Keratinocyte (primary cell): ENCODE data around the gene POU3F1. TPM values are rescaled to one million over a fixed set of nuclear protein-coding genes. Genes with fewer than 3 reads are reported as not detected.

Experiments
- DNase-seq: peaks from one replicate; pipeline ENCODE4 v3.0.0-alpha.2; 2011; ENCODE audit warnings: low read depth, missing footprints, low spot score
- FAIRE-seq: peaks from 2 replicates; lab custom pipeline; 2011; peaks lifted over from hg19 to GRCh38; lab: Jason Lieb, UNC
- H2AFZ ChIP-seq: 2 replicates; pipeline ENCODE4 v1.6.0; 2012; ENCODE audit warnings: low read length, control low read depth, inconsistent platforms; ENCODE audit not compliant: control insufficient read depth
- H3K27ac ChIP-seq: 2 replicates; pipeline ENCODE4 v1.5.1; 2011; ENCODE audit warnings: low read length; ENCODE audit not compliant: control insufficient read depth, insufficient read depth
- H3K27me3 ChIP-seq: 3 replicates; pipeline ENCODE4 v1.6.0; 2011; ENCODE audit warnings: low read length; ENCODE audit not compliant: control insufficient read depth, insufficient read depth; ENCODE audit errors: extremely low read depth
- H3K36me3 ChIP-seq, 2 experiments: 2 replicates in 1 of 2; 3 replicates in 1 of 2; pipeline ENCODE4 v1.5.1; 2011; ENCODE audit warnings: low read length in 2 of 2, mild to moderate bottlenecking in 1 of 2; ENCODE audit not compliant: control insufficient read depth in 2 of 2, insufficient read depth in 2 of 2; ENCODE audit errors: extremely low read depth in 1 of 2
- H3K4me1 ChIP-seq: 3 replicates; pipeline ENCODE4 v1.5.1; 2011; ENCODE audit warnings: low read length; ENCODE audit not compliant: control insufficient read depth, insufficient read depth; ENCODE audit errors: extremely low read depth
- H3K4me2 ChIP-seq: 3 replicates; pipeline ENCODE4 v1.6.0; 2011; ENCODE audit warnings: low read depth, low read length; ENCODE audit not compliant: control insufficient read depth, insufficient read depth; ENCODE audit errors: extremely low read depth
- H3K4me3 ChIP-seq, 3 experiments: fragments of 200-600 bp in 1 of 3; sonication (generic) in 1 of 3; 2 replicates in 2 of 3; 3 replicates in 1 of 3; pipeline ENCODE4 v1.5.1; 2011 to 2016; ENCODE audit warnings: low read length in 3 of 3, mild to moderate bottlenecking in 3 of 3, control low read depth in 2 of 3, inconsistent platforms in 1 of 3, low read depth in 1 of 3, mixed read lengths in 1 of 3, mixed run types in 1 of 3, moderate library complexity in 1 of 3; ENCODE audit not compliant: control insufficient read depth in 2 of 3, insufficient read depth in 2 of 3; ENCODE audit errors: extremely low read depth in 1 of 3
- H3K79me2 ChIP-seq: 2 replicates; pipeline ENCODE4 v1.6.0; 2012; ENCODE audit warnings: low read length; ENCODE audit not compliant: control insufficient read depth, insufficient read depth
- H3K9ac ChIP-seq: 3 replicates; pipeline ENCODE4 v1.6.0; 2011; ENCODE audit warnings: low read length; ENCODE audit not compliant: control insufficient read depth, insufficient read depth; ENCODE audit errors: extremely low read depth
- H3K9me1 ChIP-seq: 3 replicates; pipeline ENCODE4 v1.6.0; 2011; ENCODE audit warnings: low read length; ENCODE audit not compliant: control insufficient read depth, insufficient read depth; ENCODE audit errors: extremely low read depth
- H3K9me3 ChIP-seq: 2 replicates; pipeline ENCODE4 v1.5.1; 2012; ENCODE audit warnings: low read depth, low read length; ENCODE audit not compliant: control insufficient read depth
- H4K20me1 ChIP-seq: 3 replicates; pipeline ENCODE4 v1.6.0; 2011; ENCODE audit warnings: low read length; ENCODE audit not compliant: control insufficient read depth, insufficient read depth; ENCODE audit errors: extremely low read depth
- CTCF ChIP-seq, 3 experiments: IDR thresholded peaks in 1 of 3; conservative IDR thresholded peaks in 1 of 3; optimal IDR thresholded peaks in 1 of 3; 2 replicates in 2 of 3; 3 replicates in 1 of 3; pipeline versions ENCODE3 to v1.5.1; 2011; ENCODE audit warnings: low read length in 3 of 3, mild to moderate bottlenecking in 3 of 3, moderate library complexity in 2 of 3, control low read depth in 1 of 3, inconsistent platforms in 1 of 3; ENCODE audit not compliant: insufficient read depth in 2 of 3; ENCODE audit errors: extremely low read depth in 1 of 3
- EZH2 ChIP-seq: IDR thresholded peaks from one replicate; pipeline ENCODE4 v1.6.1; 2012; ENCODE audit warnings: inconsistent platforms, mild to moderate bottlenecking, low read length, moderate library complexity
- dilution Hi-C: fragments of 300-500 bp; cut with MboI; formaldehyde crosslinking; loops from one replicate; pipeline ENCODE4 v1.7.0; 2020; ENCODE audit warnings: low sequenced_read_pairs; ENCODE audit not compliant: extremely low pct_ligation_motif_present
- polyA plus RNA-seq, 5 experiments: library from polyadenylated mRNA; depleted of rRNA in 3 of 5; stranded (reverse) in 3 of 5; stranded (forward) in 1 of 5; unstranded in 1 of 5; fragments of >200 nt; gene quantifications; 1 replicate in 1 of 5; 2 replicates in 3 of 5; 3 replicates in 1 of 5; pipeline versions ENCODE4 v1.2.1 to v1.2.3, GENCODE V29; 2011 to 2012; ENCODE audit warnings: missing spikeins in 2 of 5, low read depth in 1 of 5, low replicate concordance in 1 of 5

POU3F1 gene
- polyA plus RNA-seq, 1 donor (not counting 4 experiments of a cell fraction or from before 2014, with no cell fraction given): 0.59 TPM

DNA sequence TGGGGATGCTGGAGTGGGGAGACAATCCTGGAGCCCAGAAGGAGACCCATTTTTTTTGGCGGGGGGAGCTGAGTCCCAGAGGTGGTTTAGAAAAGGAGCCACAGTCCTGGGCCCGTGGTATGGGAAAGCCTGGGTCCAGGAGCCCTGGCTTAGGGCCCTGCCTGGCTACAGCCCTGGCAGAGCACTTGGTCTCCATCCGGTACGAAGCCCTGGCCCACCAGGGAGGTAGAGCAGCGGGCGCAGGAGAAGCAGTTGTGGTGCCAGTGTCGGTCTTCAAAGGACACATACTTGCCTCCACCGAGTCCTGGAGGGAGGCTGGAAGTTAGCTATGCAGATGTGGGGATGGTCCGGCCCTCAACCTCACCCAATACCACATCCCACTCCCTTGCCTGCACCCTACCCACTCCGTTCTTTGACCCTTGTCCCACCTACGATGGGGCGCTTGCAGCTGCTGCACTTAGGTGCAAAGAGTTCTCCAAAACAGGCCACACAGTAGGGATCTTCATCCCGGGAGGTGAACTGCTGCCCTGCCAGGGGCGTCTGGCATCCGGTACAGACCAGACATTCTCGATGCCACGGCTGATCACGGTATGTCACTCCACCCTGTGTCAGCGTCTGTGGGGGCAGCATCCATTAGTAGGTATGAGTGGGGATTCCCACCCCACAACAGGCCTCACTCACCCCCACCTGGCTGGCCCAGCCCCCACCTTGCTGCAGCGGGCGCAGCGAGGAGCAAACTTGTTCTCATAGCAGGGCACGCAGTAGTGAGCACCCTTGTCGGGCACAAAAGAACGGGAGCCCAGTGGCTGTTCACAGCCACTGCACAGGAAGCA, 49.1 kb downstream of the POU3F1 start:
- DNase-seq (no peak), FAIRE-seq (no peak)
- Histone ChIP-seq H3K36me3 (peaks cover 14 to 23% of the 10 kb centered on the region in 2 experiments), H3K79me2 (peaks cover 29% of the 10 kb centered on the region), H3K4me1 (peaks cover 44% of the 10 kb centered on the region), H4K20me1 (no peaks in the 10 kb centered on the region), H3K9me1 (no peaks in the 10 kb centered on the region), H2AFZ (no peak overlapping the region), H3K27ac (no peak overlapping the region), H3K4me3 (no peak overlapping the region), H3K9me3 (no peaks in the 10 kb centered on the region), H3K27me3 (no peaks in the 10 kb centered on the region), H3K4me2 (no peak overlapping the region), H3K9ac (no peak overlapping the region)
- dilution Hi-C loops: no loop called here
- TF ChIP-seq CTCF (optimal IDR thresholded peaks at IDR 0.05 in 1 of 3, IDR thresholded peaks at IDR 0.05 in 1 of 3, conservative IDR thresholded peaks at IDR 0.05 in 1 of 3; ENCODE audit: extremely low read depth in 1 of 3, insufficient read depth in 2 of 3, low read length in 3 of 3) (no peak), EZH2 (no peak)

DNA sequence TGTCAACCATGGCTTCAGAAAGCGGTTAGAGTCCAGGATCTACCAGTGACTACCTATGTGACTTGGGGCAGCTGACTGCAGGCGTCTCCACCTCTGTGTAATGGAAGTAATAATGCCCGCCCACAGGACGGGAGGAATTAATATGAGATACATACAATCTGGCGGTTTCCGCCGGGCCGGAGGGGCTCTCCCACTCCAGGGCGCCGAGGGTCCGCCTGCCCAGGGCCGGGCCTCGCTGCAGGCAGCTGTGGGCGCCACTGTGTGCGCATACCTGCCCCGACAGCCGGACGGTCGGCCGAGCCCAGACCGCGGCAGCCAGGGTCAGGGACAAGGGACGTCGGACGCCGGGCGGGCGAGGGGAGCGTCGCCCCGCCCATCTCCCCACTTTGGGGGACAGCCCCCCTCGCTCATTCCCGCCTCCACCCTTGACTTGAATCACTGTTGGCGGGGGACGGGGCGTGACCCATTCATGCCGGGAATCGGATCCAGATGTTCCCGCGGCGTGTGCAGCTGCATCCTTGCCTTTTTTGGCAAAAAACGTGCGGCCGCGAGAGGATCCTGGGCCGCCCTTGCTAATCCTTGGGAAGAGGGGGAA, 50.7 kb downstream of the POU3F1 start:
- DNase-seq (no peak), FAIRE-seq (peak; percentile 52)
- H2AFZ ChIP-seq: peak overlapping the region; percentile 57
- dilution Hi-C loops: no loop called here
- no peaks in the 10 kb centered on the region for H3K9me3 ChIP-seq
- no peaks in the 10 kb centered on the region for H3K9me1 ChIP-seq
- peak overlapping the region; percentile 67 for H3K4me2 ChIP-seq
- H3K4me3 ChIP-seq: peak overlapping the region; percentile 15 to 55 (median 43)
- no peaks in the 10 kb centered on the region for H4K20me1 ChIP-seq
- H3K4me1 ChIP-seq: peaks cover 34% of the 10 kb centered on the region
- H3K36me3 ChIP-seq: peaks cover 14 to 23% of the 10 kb centered on the region in 2 experiments
- H3K9ac ChIP-seq: peak overlapping the region; percentile 75
- H3K79me2 ChIP-seq: peaks cover 17% of the 10 kb centered on the region
- peak overlapping the region; percentile 68 for H3K27ac ChIP-seq
- peak in 1 of 3 experiments; percentile 6 for TF ChIP-seq CTCF (optimal IDR thresholded peaks at IDR 0.05 in 1 of 3, IDR thresholded peaks at IDR 0.05 in 1 of 3, conservative IDR thresholded peaks at IDR 0.05 in 1 of 3; ENCODE audit: extremely low read depth in 1 of 3, insufficient read depth in 2 of 3, low read length in 3 of 3)
- TF ChIP-seq EZH2: no peak
- no peaks in the 10 kb centered on the region for H3K27me3 ChIP-seq
